ENCODE measurements around the gene IL17RC. TPM values are rescaled to one million over a fixed set of nuclear protein-coding genes. Genes with fewer than 3 reads are reported as not detected.

Gene IL17RC
- total and polyA plus RNA-seq, 9 donors: 14.2 to 46.5 (median 35.8) TPM

DNA sequence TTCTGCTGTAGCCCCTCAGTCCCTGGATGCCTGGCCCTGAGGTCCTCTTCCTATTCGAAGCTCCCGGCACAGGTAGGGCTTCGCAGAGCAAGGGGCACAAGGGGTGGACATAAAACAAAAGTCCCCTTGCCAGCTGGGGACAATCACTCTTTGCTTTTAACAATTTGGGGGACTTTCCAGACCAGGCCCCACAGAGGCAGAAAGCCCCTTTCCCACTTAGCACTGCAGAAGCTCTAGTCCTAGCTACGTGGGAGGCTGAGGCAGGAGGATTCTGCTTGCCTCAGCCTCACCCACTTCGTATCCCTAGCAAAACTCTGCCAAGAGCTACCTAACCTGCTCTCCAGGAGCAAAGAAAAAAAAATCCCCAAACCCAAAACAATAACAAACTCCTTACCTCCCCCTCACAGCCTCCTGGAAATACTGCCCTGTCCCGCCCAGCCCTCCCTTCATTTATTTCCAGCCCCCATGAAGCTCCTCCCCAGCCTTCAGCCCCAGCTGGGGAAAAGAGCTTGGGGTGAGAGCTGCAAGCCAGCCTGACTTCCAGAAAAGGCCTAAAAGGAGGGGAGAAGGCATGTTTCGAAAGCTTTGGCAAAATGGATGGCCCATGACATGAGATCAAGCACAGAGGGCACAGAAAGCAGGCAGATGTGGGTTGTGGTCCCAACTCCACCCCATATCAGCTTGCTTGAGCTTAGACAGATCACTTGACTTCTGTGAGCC is 36.9 kb upstream of the IL17RC start, which contains the start of gene CIDEC:
TSS of gene CIDEC (minus strand) at position 424 of the 720 bp plus-strand sequence. CDS start 1,767 bp downstream, outside the sequence.
- no peak for TF ChIP-seq POLR2A (IDR thresholded peaks at IDR 0.05)
- no peak for TF ChIP-seq CTCF (IDR thresholded peaks at IDR 0.05)
- no peak for TF ChIP-seq EP300 (IDR thresholded peaks at IDR 0.05)
- H3K36me3 ChIP-seq: no peaks in the 10 kb centered on the region
- DNase-seq: no peak
- H3K4me3 ChIP-seq: no peak within 1 kb of the TSS
- no peaks in the 10 kb centered on the region for H3K9me3 ChIP-seq
- intact Hi-C loops (cut with DNase I): no loop called here
- no peaks in the 10 kb centered on the region for H3K4me1 ChIP-seq (ENCODE audit: insufficient read depth)
- no peak within 1 kb of the TSS for H3K27ac ChIP-seq
- no peaks in the 10 kb centered on the region for H3K27me3 ChIP-seq
- 71 to 82% (median 77%) methylated on average over 7 of the region's 7 CpGs for WGBS, 3 donors

GRCh38 chr3:9881441-9881840 is 35.5 kb upstream of the IL17RC start:
- H3K27me3 ChIP-seq: no peaks in the 10 kb centered on the region
- 86 to 89% (median 88%) methylated on average over 1 of the region's 1 CpG for WGBS, 3 donors
- TF ChIP-seq EP300 (IDR thresholded peaks at IDR 0.05) (no peak), POLR2A (IDR thresholded peaks at IDR 0.05) (no peak), CTCF (IDR thresholded peaks at IDR 0.05) (no peak)
- H3K4me3 ChIP-seq: no peak overlapping the region
- intact Hi-C loops (cut with DNase I): no loop called here
- H3K27ac ChIP-seq: no peak overlapping the region
- no peak for DNase-seq
- H3K36me3 ChIP-seq: no peaks in the 10 kb centered on the region
- H3K4me1 ChIP-seq (ENCODE audit: insufficient read depth): no peaks in the 10 kb centered on the region
- H3K9me3 ChIP-seq: no peaks in the 10 kb centered on the region

- no peaks in the 10 kb centered on the region for H3K27me3 ChIP-seq
- 70 to 74% (median 72%) methylated on average over 7 of the region's 7 CpGs for WGBS, 3 donors
- intact Hi-C loops (cut with DNase I): no loop called here
- H3K4me1 ChIP-seq (ENCODE audit: insufficient read depth): no peaks in the 10 kb centered on the region
- TF ChIP-seq POLR2A (IDR thresholded peaks at IDR 0.05) (no peak), CTCF (IDR thresholded peaks at IDR 0.05) (no peak), EP300 (IDR thresholded peaks at IDR 0.05) (no peak)
- no peak for DNase-seq
- H3K36me3 ChIP-seq: no peaks in the 10 kb centered on the region
- no peak overlapping the region for H3K4me3 ChIP-seq
- no peak overlapping the region for H3K27ac ChIP-seq
- no peaks in the 10 kb centered on the region for H3K9me3 ChIP-seq
These were observed 33.0 kb upstream of the IL17RC start for GRCh38 chr3:9883706-9884554.

GRCh38 chr3:9884555-9885165 is 32.2 kb upstream of the IL17RC start:
- TF ChIP-seq EP300 (IDR thresholded peaks at IDR 0.05) (no peak), POLR2A (IDR thresholded peaks at IDR 0.05) (no peak), CTCF (IDR thresholded peaks at IDR 0.05) (no peak)
- Histone ChIP-seq H3K27me3 (no peaks in the 10 kb centered on the region), H3K27ac (no peak overlapping the region), H3K4me1 (ENCODE audit: insufficient read depth) (no peaks in the 10 kb centered on the region), H3K9me3 (no peaks in the 10 kb centered on the region), H3K4me3 (no peak overlapping the region), H3K36me3 (no peaks in the 10 kb centered on the region)
- no peak for DNase-seq
- intact Hi-C loops (cut with DNase I): no loop called here
- WGBS, 3 donors: 66 to 72% (median 66%) methylated on average over 11 of the region's 11 CpGs
